Activated CD8-positive, alpha-beta memory T cell treated with anti-CD3 and anti-CD28 coated beads, Interleukin-2, amount 10 ng/mL, durations not matched to agents 7 days and 5 days (primary cell): ENCODE results near the gene WNT7B. TPM values are rescaled to one million over a fixed set of nuclear protein-coding genes. Genes with fewer than 3 reads are reported as not detected.

Experiments
- ATAC-seq: fragments of 150-1000 bp; cut with Tn5 transposase; one replicate; pipeline ENCODE4 v1.10.0; 2021; ENCODE audit warnings: moderate library complexity
- CTCF ChIA-PET: fragments of 350-600 bp; sonication (Branson Sonifier 250); formaldehyde crosslinking; loops from one replicate; lab custom pipeline; 2021; ENCODE audit warnings: antibody characterized with exemption; lab: Charles Lee
- DNase-seq: peaks from one replicate; pipeline ENCODE4 v3.0.0-alpha.2; 2020
- H3K27ac Mint-ChIP-seq: one replicate; pipeline ENCODE4 v1.8.0; 2021; ENCODE audit warnings: mild to moderate bottlenecking, mixed read lengths
- H3K27me3 Mint-ChIP-seq: one replicate; pipeline ENCODE4 v1.8.0; 2021; ENCODE audit warnings: mixed read lengths
- H3K36me3 Mint-ChIP-seq: one replicate; pipeline ENCODE4 v1.8.0; 2021; ENCODE audit warnings: mild to moderate bottlenecking, mixed read lengths
- H3K4me1 Mint-ChIP-seq: one replicate; pipeline ENCODE4 v1.8.0; 2021; ENCODE audit warnings: mixed read lengths
- H3K4me3 Mint-ChIP-seq: one replicate; pipeline ENCODE4 v1.8.0; 2021; ENCODE audit warnings: mild to moderate bottlenecking, moderate library complexity, mixed read lengths
- H3K9me3 Mint-ChIP-seq: one replicate; pipeline ENCODE4 v1.8.0; 2022; ENCODE audit warnings: low read depth, mixed read lengths
- total RNA-seq, 2 experiments: library from RNA; stranded (reverse); gene quantifications; one replicate each; pipeline ENCODE4 v1.2.3, GENCODE V29; 2021

Gene WNT7B
- total RNA-seq, 2 experiments from 2014 or later = not detected

- CTCF ChIA-PET = no interaction called here
- ATAC-seq (no peak), DNase-seq (no peak)
- Mint-ChIP-seq H3K9me3 (no peaks in the 10 kb centered on the region), H3K27ac (no peak overlapping the region), H3K36me3 (no peaks in the 10 kb centered on the region), H3K4me1 (no peaks in the 10 kb centered on the region), H3K27me3 (no peaks in the 10 kb centered on the region), H3K4me3 (no peak overlapping the region)
Measured at GRCh38 chr22:45888221-45889092, 88.5 kb downstream of the WNT7B start.

GRCh38 chr22:45887202-45888131, 89.5 kb downstream of the WNT7B start:
- DNase-seq (no peak), ATAC-seq (no peak)
- Mint-ChIP-seq H3K27ac (no peak overlapping the region), H3K36me3 (no peaks in the 10 kb centered on the region), H3K4me3 (no peak overlapping the region), H3K4me1 (no peaks in the 10 kb centered on the region), H3K9me3 (no peaks in the 10 kb centered on the region), H3K27me3 (no peaks in the 10 kb centered on the region)
- CTCF ChIA-PET = no interaction called here

DNA sequence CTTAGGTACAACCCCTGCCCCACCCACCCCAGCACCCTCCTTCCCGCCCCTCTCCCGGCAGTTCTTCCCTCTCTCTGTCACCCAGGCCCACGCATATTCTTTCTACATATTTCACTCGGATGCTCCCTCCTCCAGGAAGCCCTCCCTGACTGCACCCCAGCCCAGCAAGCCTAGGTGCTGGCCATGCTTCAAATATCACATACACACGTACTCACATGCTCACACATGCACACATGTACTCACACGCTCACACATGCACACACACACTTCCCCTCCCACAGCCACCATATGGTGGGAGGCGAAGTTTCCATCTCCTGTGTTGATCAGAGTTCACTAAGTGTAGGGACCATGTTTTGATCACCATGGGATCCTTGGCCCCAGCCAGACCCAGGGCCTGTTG, 90.4 kb downstream of the WNT7B start:
- Mint-ChIP-seq H3K4me1 (no peaks in the 10 kb centered on the region), H3K4me3 (no peak overlapping the region), H3K9me3 (no peaks in the 10 kb centered on the region), H3K27me3 (peaks cover 4% of the 10 kb centered on the region), H3K36me3 (no peaks in the 10 kb centered on the region), H3K27ac (no peak overlapping the region)
- CTCF ChIA-PET = no interaction called here
- DNase-seq (no peak), ATAC-seq (no peak)

DNA sequence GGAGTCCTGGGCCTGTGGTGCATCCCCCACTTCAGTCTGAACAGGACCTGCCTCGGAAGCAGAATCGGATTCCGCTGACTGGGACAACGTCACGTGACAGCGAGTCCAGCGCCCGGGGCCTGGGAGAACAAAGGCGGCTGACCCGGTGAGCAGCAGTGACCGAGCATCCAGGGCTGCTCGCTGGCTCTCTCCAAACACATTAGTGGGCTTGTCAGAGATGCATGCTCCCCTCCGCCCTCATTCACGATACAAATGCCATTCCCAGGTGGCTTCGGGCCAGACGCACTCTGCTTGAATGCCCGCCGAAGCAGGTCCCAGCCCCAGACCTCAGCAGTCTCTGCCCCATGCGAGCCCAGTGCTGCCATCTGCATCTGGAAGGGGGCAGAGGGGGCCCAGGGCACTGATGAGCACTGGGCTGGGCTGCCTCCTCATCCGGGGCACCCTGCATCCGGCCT, 91.0 kb downstream of the WNT7B start:
- ATAC-seq = no peak

GRCh38 chr22:45885171-45885840, 91.7 kb downstream of the WNT7B start:
- ATAC-seq = no peak
- DNase-seq = no peak
- H3K4me3 Mint-ChIP-seq = no peak overlapping the region
- no peaks in the 10 kb centered on the region for H3K9me3 Mint-ChIP-seq
- H3K36me3 Mint-ChIP-seq = no peaks in the 10 kb centered on the region
- CTCF ChIA-PET = no interaction called here
- no peaks in the 10 kb centered on the region for H3K4me1 Mint-ChIP-seq
- H3K27ac Mint-ChIP-seq = no peak overlapping the region
- H3K27me3 Mint-ChIP-seq = peaks cover 15% of the 10 kb centered on the region

More for the DNA sequence above, 91.0 kb downstream of the WNT7B start:
- Mint-ChIP-seq H3K36me3 (no peaks in the 10 kb centered on the region), H3K27me3 (peaks cover 10% of the 10 kb centered on the region), H3K9me3 (no peaks in the 10 kb centered on the region), H3K4me1 (no peaks in the 10 kb centered on the region), H3K4me3 (no peak overlapping the region), H3K27ac (no peak overlapping the region)
- DNase-seq = no peak
- CTCF ChIA-PET = no interaction called here

- no peaks in the 10 kb centered on the region for H3K9me3 Mint-ChIP-seq
- CTCF ChIA-PET = no interaction called here
Measured at GRCh38 chr22:45884201-45885062, 92.5 kb downstream of the WNT7B start.

GRCh38 chr22:45883811-45884170, 93.2 kb downstream of the WNT7B start:
- Mint-ChIP-seq H3K27me3 (peaks cover 26% of the 10 kb centered on the region), H3K4me3 (no peak overlapping the region), H3K27ac (no peak overlapping the region), H3K9me3 (no peaks in the 10 kb centered on the region), H3K4me1 (no peaks in the 10 kb centered on the region), H3K36me3 (no peaks in the 10 kb centered on the region)
- no peak for ATAC-seq
- CTCF ChIA-PET = no interaction called here
- no peak for DNase-seq

More at GRCh38 chr22:45884201-45885062, 92.5 kb downstream of the WNT7B start:
- ATAC-seq (no peak), DNase-seq (no peak)
- Mint-ChIP-seq H3K4me1 (no peaks in the 10 kb centered on the region), H3K4me3 (no peak overlapping the region), H3K27ac (no peak overlapping the region), H3K36me3 (no peaks in the 10 kb centered on the region), H3K27me3 (peaks cover 23% of the 10 kb centered on the region)

GRCh38 chr22:45882881-45883810, 93.8 kb downstream of the WNT7B start:
- H3K9me3 Mint-ChIP-seq = no peaks in the 10 kb centered on the region
- ATAC-seq = no peak

DNA sequence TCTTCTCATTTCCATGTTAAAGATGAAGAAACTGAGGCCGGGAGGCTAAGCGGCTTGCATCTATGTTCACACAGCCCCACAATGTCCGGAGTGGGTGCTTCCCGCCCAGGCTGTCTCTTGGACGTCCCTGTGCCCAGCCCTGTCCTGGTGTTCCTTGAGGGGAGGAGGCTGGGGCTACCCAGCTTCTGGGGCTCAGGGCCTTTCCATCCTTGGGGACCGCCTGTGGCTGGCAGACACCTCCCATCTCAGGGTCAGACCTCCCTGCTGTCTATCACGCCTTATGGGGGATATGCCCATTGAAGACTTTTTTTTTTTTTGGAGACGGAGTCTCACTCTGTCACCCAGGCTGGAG, 95.5 kb downstream of the WNT7B start:
- no peaks in the 10 kb centered on the region for H3K4me1 Mint-ChIP-seq
- CTCF ChIA-PET = no interaction called here
- no peak for DNase-seq
- no peak overlapping the region for H3K27ac Mint-ChIP-seq
- no peak for ATAC-seq
- no peaks in the 10 kb centered on the region for H3K9me3 Mint-ChIP-seq
- H3K27me3 Mint-ChIP-seq = peaks cover 46% of the 10 kb centered on the region
- H3K4me3 Mint-ChIP-seq = no peak overlapping the region
- no peaks in the 10 kb centered on the region for H3K36me3 Mint-ChIP-seq

More at GRCh38 chr22:45882881-45883810, 93.8 kb downstream of the WNT7B start:
- Mint-ChIP-seq H3K27ac (no peak overlapping the region), H3K4me1 (no peaks in the 10 kb centered on the region), H3K36me3 (no peaks in the 10 kb centered on the region), H3K27me3 (peaks cover 33% of the 10 kb centered on the region), H3K4me3 (no peak overlapping the region)
- CTCF ChIA-PET = no interaction called here
- no peak for DNase-seq

- CTCF ChIA-PET = no interaction called here
- H3K27ac Mint-ChIP-seq = no peak overlapping the region
- no peaks in the 10 kb centered on the region for H3K36me3 Mint-ChIP-seq
- H3K27me3 Mint-ChIP-seq = peaks cover 46% of the 10 kb centered on the region
- no peaks in the 10 kb centered on the region for H3K4me1 Mint-ChIP-seq
- no peaks in the 10 kb centered on the region for H3K9me3 Mint-ChIP-seq
- DNase-seq (no peak), ATAC-seq (no peak)
- H3K4me3 Mint-ChIP-seq = no peak overlapping the region
Measured at GRCh38 chr22:45880716-45881523, 96.0 kb downstream of the WNT7B start.

DNA sequence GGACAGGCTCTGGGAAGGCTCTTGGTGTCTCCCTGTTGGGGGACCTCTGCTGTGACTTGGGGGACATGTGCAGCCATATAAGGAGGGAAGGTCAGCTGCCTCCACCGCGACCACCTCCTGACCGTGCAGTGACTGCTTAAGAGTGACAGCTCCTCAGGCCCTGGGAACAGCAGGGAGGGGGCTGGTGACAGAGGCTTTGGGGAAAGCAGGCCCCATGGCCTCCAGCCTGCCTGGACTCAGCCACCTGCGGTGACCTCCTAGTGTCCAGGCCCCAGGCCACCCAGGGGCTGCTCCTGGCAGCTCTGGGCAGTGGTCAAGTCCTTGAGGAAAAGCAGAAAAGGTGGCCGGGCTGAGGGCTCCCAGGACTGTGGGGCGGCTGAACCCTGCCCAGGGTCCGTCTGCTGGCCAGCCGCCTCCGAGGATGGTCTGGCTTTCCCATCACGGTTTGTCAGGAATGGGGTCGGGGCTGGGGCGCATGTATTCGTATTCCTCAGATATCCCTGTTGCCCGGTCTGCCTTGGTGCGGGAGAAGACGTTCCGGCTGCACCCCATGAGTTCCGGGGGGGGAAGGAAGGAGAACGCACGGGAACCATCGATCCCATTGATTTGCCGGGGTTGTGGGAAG, 96.8 kb downstream of the WNT7B start:
- Mint-ChIP-seq H3K9me3 (no peaks in the 10 kb centered on the region), H3K4me3 (no peak overlapping the region), H3K27ac (no peak overlapping the region), H3K4me1 (no peaks in the 10 kb centered on the region), H3K36me3 (no peaks in the 10 kb centered on the region), H3K27me3 (peaks cover 51% of the 10 kb centered on the region)
- no peak for DNase-seq
- CTCF ChIA-PET = no interaction called here
- no peak for ATAC-seq
